Activated T-cell treated with anti-CD3 and anti-CD28 coated beads, Interleukin-2, amount 50 U/mL, for 72 hours (primary cell): ENCODE measurements around the gene CHCHD4. TPM values are rescaled to one million over a fixed set of nuclear protein-coding genes. Genes with fewer than 3 reads are reported as not detected.

Experiments
- ATAC-seq, 2 donors: fragments of 150-1000 bp; cut with Tn5 transposase; replicated peaks in 1 of 2; 2 replicates each; pipeline ENCODE4 v1.10.0; 2021; ENCODE audit warnings: moderate library complexity in 2 of 2, mild to moderate bottlenecking in 1 of 2
- DNase-seq, 2 donors: peaks; one replicate each; pipeline ENCODE4 v3.0.0; 2021 to 2022; ENCODE audit warnings: mixed read lengths in 1 of 2
- H3K27ac Mint-ChIP-seq: one replicate; pipeline ENCODE4 v1.8.0; 2022; ENCODE audit warnings: mild to moderate bottlenecking, moderate library complexity, mixed read lengths
- H3K27me3 Mint-ChIP-seq: one replicate; pipeline ENCODE4 v1.8.0; 2022; ENCODE audit warnings: low read depth, mixed read lengths
- H3K36me3 Mint-ChIP-seq, 2 donors: one replicate each; pipeline ENCODE4 v1.8.0; 2022; ENCODE audit warnings: mixed read lengths in 2 of 2, mild to moderate bottlenecking in 1 of 2; ENCODE audit not compliant: insufficient read depth in 2 of 2
- H3K4me1 Mint-ChIP-seq: one replicate; pipeline ENCODE4 v1.8.0; 2022; ENCODE audit warnings: low read depth, mixed read lengths
- H3K4me3 Mint-ChIP-seq, 2 donors: one replicate each; pipeline ENCODE4 v1.8.0; 2022; ENCODE audit warnings: mild to moderate bottlenecking in 2 of 2, mixed read lengths in 2 of 2, moderate library complexity in 2 of 2
- H3K9me3 Mint-ChIP-seq, 2 donors: one replicate each; pipeline ENCODE4 v1.8.0; 2022; ENCODE audit warnings: mixed read lengths in 2 of 2
- total RNA-seq, 2 donors: library from RNA; stranded (reverse); gene quantifications; one replicate each; pipeline ENCODE4 v1.2.3, GENCODE V29; 2022

Gene CHCHD4
- total RNA-seq, 2 donors from 2014 or later = 14.7 to 15.6 TPM

DNA sequence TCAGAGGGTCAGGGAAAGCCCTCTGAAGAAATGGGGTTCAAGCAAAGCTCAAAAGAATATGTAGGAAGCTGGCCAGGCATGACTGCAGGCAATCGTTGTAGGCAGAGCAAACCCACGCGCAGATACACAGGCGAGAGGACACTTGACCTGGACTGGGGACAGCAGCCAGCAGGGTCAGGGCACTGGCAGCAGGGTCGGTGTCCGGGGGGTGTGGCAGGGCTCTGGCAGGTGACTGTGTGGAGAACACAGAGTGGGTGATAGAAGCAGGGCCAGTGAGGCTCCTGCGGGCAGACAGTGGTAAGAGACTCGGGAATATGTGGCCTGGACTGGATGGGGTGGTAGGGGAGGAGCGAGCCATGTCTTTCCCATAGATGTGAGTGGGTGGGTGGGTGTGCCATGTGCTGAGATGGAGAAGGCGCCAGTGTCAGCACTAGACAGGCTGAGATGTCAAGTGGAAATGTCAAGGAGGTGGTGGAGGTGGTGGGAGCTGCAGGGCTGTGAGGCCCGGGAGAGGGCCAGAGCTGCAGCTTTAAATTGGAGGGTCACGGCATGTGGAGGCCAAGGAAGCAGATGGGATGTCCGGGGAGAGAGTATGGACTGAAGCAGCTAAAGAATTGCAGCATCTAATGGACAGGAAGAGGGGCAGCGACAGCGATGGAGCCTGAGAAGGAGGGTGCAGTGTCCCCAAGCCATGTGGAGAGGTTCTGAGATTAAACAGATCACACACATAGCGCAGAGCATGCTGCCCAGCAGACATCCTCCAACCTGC is 13.6 kb upstream of the CHCHD4 start:
- Mint-ChIP-seq H3K36me3 (peaks cover 6 to 14% of the 10 kb centered on the region in 2 donors), H3K4me1 (peaks cover 31% of the 10 kb centered on the region), H3K27ac (no peak overlapping the region), H3K27me3 (no peaks in the 10 kb centered on the region), H3K4me3 (no peak overlapping the region), H3K9me3 (no peaks in the 10 kb centered on the region)
- DNase-seq (no peak), ATAC-seq (no peak)

DNA sequence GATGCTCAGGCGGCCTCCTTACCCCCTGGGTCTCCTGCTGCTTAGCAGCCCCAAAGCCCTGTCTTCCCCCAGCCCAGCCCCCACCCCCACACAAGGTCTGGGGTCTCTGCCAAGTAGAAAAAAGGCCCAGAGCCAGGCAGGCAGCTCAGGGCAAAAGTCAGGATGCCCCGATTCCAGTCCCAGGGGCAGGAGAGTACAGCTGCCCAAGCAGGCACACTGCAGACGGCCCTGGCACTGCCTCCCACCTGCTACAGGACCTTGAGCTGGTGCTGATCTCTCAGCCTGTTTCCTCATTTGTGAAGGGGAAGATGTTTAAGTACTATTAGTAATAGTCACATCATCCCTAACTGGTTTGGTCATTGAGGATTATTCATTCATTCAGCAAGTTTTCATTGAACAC is 12.8 kb upstream of the CHCHD4 start:
- Mint-ChIP-seq H3K9me3 (no peaks in the 10 kb centered on the region), H3K36me3 (peaks cover 6 to 14% of the 10 kb centered on the region in 2 donors), H3K4me1 (peaks cover 23% of the 10 kb centered on the region), H3K4me3 (no peak overlapping the region), H3K27ac (no peak overlapping the region), H3K27me3 (no peaks in the 10 kb centered on the region)
- ATAC-seq (no peak), DNase-seq (no peak)

DNA sequence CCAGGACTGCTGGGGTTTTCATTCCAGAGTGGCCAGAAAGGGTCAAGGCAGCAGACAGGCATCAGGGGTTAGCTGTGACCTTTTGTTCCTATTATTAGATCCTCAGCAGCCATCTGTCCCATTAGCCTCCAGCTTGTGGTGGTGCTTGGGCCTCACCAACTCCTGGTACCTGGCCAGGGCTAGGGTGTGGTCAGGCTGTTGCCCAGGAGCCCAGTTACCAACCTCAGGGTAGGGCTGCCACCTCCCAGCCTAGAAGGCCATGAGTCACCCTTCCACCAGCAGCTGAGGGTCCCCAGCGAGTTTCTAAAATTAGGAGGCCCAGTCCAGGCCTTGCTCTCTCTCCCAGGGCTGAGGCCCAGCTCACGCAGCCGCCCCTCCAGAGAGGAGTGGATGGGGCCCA is 12.3 kb upstream of the CHCHD4 start:
- Mint-ChIP-seq H3K27ac (no peak overlapping the region), H3K4me3 (no peak overlapping the region), H3K4me1 (peaks cover 19% of the 10 kb centered on the region), H3K27me3 (no peaks in the 10 kb centered on the region), H3K36me3 (peaks cover 5 to 13% of the 10 kb centered on the region in 2 donors), H3K9me3 (no peaks in the 10 kb centered on the region)
- DNase-seq (no peak), ATAC-seq (no peak)

DNA sequence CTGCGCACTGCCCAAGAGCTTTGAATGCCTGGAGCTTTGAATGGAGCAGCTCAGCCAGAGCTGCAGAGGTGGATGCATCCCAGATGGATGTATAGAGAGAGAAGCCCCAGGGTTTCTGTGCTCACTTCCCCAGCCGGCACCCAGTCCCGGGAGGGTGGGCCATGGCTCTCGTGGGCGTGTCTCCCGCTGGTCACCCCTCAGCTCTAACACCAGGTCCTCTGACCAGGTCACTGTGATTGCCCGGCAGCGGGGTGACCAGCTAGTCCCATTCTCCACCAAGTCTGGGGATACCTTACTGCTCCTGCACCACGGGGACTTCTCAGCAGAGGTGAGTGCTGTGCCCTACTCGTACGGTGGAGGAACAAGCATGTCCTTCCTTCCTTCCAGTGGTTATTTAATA is 10.9 kb upstream of the CHCHD4 start:
- Mint-ChIP-seq H3K36me3 (peaks cover 2 to 10% of the 10 kb centered on the region in 2 donors), H3K27me3 (no peaks in the 10 kb centered on the region), H3K27ac (no peak overlapping the region), H3K9me3 (no peaks in the 10 kb centered on the region), H3K4me3 (no peak overlapping the region), H3K4me1 (peaks cover 6% of the 10 kb centered on the region)
- ATAC-seq = no peak
- no peak for DNase-seq

DNA sequence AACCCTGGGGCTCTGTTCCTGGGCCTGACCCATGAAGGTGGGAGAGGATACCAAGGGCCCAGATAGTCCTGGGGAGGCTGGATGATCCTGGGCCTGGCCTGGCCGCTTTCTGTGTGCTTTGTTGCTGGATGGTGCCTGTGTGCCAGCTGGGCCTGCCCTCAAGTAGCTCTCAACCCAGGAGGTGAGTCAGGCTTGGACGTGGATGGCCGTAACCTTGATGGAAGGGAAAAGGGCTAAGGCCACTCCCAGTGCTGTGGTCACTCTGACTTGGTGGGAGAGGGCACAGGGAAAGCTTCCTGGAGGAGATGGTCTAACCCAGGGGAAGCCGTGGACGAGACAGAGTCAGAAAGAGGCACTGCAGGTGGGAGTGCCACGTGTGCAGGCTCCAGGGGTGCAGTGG is 9.6 kb upstream of the CHCHD4 start:
- Mint-ChIP-seq H3K4me1 (no peaks in the 10 kb centered on the region), H3K27ac (no peak overlapping the region), H3K4me3 (no peak overlapping the region), H3K27me3 (no peaks in the 10 kb centered on the region), H3K36me3 (peaks cover 3 to 12% of the 10 kb centered on the region in 2 donors), H3K9me3 (no peaks in the 10 kb centered on the region)
- DNase-seq (no peak), ATAC-seq (no peak)

DNA sequence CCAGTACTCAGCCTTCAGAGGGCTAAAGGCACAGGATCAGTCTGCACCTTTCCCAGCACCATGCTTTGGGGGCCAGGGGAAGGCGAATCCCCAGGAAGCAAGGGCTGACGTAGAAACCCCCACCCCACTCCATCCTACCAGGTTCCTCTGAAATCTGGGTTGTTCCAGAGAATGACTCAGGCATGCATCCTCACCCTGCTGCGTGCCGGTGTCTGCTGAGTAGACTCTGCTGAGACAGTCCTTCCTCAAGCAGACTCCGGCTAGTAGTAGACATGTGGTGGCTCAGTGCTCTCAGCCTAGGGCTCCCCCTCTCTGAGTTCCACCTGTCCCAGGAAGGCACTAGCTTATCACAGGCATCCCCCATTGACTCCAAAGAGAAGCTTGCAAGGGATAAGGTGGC is 9.2 kb upstream of the CHCHD4 start:
- H3K27ac Mint-ChIP-seq = no peak overlapping the region
- H3K4me3 Mint-ChIP-seq = no peak overlapping the region
- H3K4me1 Mint-ChIP-seq = peaks cover 2% of the 10 kb centered on the region
- no peaks in the 10 kb centered on the region for H3K9me3 Mint-ChIP-seq
- no peak for DNase-seq
- no peaks in the 10 kb centered on the region for H3K27me3 Mint-ChIP-seq
- H3K36me3 Mint-ChIP-seq = peaks cover 3 to 13% of the 10 kb centered on the region in 2 donors
- no peak for ATAC-seq

DNA sequence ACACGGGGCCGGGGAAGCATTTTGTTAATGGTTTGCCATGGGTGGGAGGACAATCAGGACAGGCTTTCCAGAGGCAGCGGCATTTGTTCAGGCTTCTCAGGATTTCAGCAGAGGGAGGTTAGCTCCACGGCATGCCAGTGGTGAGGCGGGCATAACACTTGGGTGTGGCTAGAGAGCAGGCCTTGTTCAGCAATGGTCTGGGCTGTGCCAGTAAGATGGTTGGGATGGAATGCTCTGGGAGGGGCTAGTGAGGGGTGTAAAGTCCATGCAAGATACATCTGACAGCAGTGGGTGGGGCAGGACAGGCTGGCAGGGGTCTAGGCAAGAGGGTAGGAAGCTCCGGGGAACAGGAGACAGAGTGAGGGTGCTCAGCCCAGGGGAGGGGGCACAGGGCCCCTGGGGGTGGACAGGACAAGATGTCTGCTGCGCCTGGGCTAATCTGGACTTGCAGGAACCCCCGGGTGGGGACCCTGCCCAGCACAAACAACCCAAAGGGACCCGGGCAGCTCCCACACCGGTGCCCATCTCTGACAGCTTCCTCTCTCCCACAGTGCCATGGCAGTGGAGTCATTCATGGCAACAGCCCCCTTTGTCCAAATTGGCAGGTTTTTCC is 8.6 kb upstream of the CHCHD4 start:
- H3K27me3 Mint-ChIP-seq = no peaks in the 10 kb centered on the region
- peak overlapping the region; percentile 23 for H3K27ac Mint-ChIP-seq
- H3K36me3 Mint-ChIP-seq = peaks cover 7 to 19% of the 10 kb centered on the region in 2 donors

DNA sequence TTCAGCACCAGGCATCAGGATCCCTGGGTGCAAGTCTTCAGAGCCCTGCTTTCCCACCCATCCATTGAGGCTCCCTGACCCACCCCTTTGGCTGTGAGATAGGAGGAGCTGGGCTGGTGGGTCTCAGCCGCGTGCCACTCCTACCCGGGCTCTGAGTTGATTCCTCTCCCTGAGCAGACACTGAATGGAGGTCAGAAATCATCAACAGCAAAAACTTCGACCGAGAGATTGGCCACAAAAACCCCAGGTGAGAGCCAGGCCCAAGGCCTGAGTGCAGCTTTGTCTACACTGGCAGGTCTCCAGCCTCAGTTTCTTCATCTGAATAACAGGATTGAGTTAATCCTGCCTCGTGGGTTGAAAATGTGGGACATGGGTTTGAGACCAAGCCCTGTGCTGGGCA is 8.0 kb upstream of the CHCHD4 start:
- Mint-ChIP-seq H3K27ac (no peak overlapping the region), H3K4me3 (no peak overlapping the region), H3K9me3 (no peaks in the 10 kb centered on the region), H3K36me3 (peaks cover 9 to 24% of the 10 kb centered on the region in 2 donors), H3K27me3 (no peaks in the 10 kb centered on the region), H3K4me1 (peaks cover 14% of the 10 kb centered on the region)
- ATAC-seq = no peak
- no peak for DNase-seq

More for the DNA sequence above, 8.6 kb upstream of the CHCHD4 start:
- H3K4me1 Mint-ChIP-seq = peaks cover 8% of the 10 kb centered on the region
- no peaks in the 10 kb centered on the region for H3K9me3 Mint-ChIP-seq
- no peak overlapping the region for H3K4me3 Mint-ChIP-seq
- no peak for DNase-seq
- ATAC-seq = no peak

DNA sequence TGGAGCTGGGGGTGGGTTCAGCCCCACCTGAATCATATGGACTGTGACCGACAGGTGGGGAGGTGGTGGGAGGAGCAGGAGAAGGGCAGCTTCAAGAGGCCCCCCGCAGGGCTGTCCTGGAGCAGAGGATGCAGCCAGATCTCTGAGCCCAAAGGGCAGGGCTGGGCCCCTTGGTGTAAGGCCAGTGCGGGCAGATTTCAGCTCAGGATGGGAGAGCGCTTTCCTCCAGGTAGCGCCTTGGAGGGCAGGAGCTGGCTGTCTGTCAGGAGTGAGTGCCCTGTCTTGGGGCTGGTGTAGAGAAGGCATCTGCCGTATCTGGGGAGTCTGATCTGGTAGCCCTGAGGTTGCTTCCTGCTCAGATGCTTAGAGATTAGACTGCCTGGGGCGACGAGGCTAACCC is 7.5 kb upstream of the CHCHD4 start:
- Mint-ChIP-seq H3K27me3 (no peaks in the 10 kb centered on the region), H3K27ac (no peak overlapping the region), H3K36me3 (peaks cover 9 to 24% of the 10 kb centered on the region in 2 donors), H3K9me3 (no peaks in the 10 kb centered on the region), H3K4me1 (peaks cover 20% of the 10 kb centered on the region), H3K4me3 (no peak overlapping the region)
- ATAC-seq (no peak), DNase-seq (no peak)

DNA sequence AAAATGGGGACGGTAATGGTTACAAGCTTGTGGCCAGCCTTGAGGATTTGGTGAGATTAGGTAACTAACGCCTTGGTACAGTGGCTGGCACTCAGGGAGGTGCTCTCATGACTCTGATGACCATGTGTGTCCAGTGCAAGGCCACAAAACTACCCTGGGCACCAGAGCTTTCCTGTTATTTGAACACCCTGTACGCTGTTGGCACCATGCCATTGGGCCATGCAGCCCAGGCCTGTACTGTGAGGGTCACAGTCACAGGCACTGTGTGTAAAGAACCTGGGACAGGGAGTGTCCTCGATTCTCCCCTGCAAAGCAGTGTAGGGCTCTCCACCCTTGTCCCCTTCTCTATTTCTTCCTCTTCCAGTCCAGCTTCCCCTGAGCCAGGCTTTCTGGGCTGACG is 6.5 kb upstream of the CHCHD4 start:
- Mint-ChIP-seq H3K4me3 (no peak overlapping the region), H3K4me1 (peaks cover 27% of the 10 kb centered on the region)

DNA sequence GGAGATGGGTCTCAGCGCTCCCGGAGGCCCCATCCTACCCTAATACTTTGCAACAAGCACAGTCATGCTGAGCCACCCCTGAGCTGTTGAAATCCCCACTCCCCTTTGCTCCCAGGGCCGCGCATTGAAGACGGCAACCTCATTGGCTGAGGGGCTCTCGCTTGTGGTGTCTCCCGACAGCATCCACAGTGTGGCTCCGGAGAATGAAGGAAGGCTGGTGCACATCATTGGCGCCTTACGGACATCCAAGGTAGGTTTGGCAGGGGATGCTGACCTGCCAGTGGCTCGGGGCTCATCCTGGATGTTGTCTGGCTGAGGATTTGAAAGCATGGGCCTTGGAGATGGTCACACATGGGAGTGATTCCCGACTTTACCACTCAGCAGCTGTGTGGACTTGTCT is 6.0 kb upstream of the CHCHD4 start:
- Mint-ChIP-seq H3K27ac (no peak overlapping the region), H3K36me3 (peaks cover 10 to 20% of the 10 kb centered on the region in 2 donors), H3K4me1 (peaks cover 31% of the 10 kb centered on the region), H3K9me3 (no peaks in the 10 kb centered on the region), H3K27me3 (no peaks in the 10 kb centered on the region), H3K4me3 (no peak overlapping the region)
- DNase-seq (no peak), ATAC-seq (no peak)

More for the DNA sequence above, 6.5 kb upstream of the CHCHD4 start:
- Mint-ChIP-seq H3K9me3 (no peaks in the 10 kb centered on the region), H3K36me3 (peaks cover 9 to 24% of the 10 kb centered on the region in 2 donors), H3K27me3 (no peaks in the 10 kb centered on the region), H3K27ac (no peak overlapping the region)
- ATAC-seq (no peak), DNase-seq (no peak)

DNA sequence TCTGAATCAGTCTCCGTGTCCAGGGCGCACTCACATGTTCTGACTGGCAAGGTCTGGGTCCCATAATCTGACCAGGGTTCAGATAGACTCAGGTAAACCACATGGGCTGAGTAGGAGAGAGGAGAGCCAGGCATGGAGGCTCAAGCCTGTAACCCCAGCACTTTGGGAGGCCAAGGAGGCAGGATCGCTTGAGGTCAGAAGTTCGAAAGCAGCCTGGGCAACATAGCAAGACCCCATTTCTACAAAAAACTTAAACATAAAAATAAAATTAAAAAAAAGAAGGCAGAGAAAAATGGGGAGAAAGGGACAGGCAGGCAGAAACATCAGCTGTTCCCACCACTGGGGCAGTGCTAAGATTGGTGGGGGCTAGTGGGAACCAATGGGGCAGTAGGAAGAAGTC is 5.6 kb upstream of the CHCHD4 start:
- H3K9me3 Mint-ChIP-seq = no peaks in the 10 kb centered on the region
- H3K27me3 Mint-ChIP-seq = no peaks in the 10 kb centered on the region
- peak overlapping the region; percentile 17 for H3K27ac Mint-ChIP-seq
- peaks cover 12 to 23% of the 10 kb centered on the region in 2 donors for H3K36me3 Mint-ChIP-seq
- no peak for DNase-seq
- no peak overlapping the region for H3K4me3 Mint-ChIP-seq
- H3K4me1 Mint-ChIP-seq = peaks cover 31% of the 10 kb centered on the region
- no peak for ATAC-seq

DNA sequence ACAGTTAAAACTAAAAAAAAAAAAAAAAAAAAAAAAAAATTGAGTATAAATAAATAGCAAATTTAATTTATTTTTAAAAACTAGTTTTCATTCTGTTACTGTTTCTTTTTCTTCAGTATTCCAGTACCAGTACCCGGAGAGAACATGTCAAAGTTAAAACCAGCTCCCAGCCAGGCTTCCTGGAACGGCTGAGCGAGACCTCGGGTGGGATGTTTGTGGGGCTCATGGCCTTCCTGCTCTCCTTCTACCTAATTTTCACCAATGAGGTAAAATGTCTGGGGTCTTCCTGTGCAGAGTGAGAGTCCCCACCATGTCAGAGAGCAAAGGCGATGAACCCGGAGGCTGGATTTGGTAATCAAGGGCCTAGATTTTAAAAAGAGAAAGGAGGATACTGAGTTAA is 4.6 kb upstream of the CHCHD4 start:
- Mint-ChIP-seq H3K4me1 (peaks cover 31% of the 10 kb centered on the region), H3K27ac (no peak overlapping the region), H3K36me3 (peaks cover 12 to 23% of the 10 kb centered on the region in 2 donors), H3K27me3 (no peaks in the 10 kb centered on the region), H3K4me3 (no peak overlapping the region), H3K9me3 (no peaks in the 10 kb centered on the region)
- DNase-seq (no peak), ATAC-seq (no peak)
